Measurements from ENCODE around the gene DYRK1A.

DYRK1A gene

GRCh38 chr21:37552496-37553029 is 186.0 kb downstream of the DYRK1A start:
- DNase-seq, result no peak

- DNase-seq, result no peak
Observed at GRCh38 chr21:37553078-37553481, 186.5 kb downstream of the DYRK1A start.

GRCh38 chr21:37554661-37555379 is 188.2 kb downstream of the DYRK1A start:
- DNase-seq, result no peak

GRCh38 chr21:37555672-37556261 is 189.2 kb downstream of the DYRK1A start:
- DNase-seq, result no peak

GRCh38 chr21:37557261-37557950 is 190.8 kb downstream of the DYRK1A start:
- no peak for DNase-seq

GRCh38 chr21:37558676-37559211 is 192.2 kb downstream of the DYRK1A start:
- DNase-seq, result no peak

- no peak for DNase-seq
Observed at GRCh38 chr21:37560385-37560784, 193.8 kb downstream of the DYRK1A start.

GRCh38 chr21:37561506-37561905 is 194.9 kb downstream of the DYRK1A start:
- DNase-seq, result no peak

- no peak for DNase-seq
Observed at GRCh38 chr21:37561941-37562919, 195.7 kb downstream of the DYRK1A start.

GRCh38 chr21:37562920-37563640 is 196.5 kb downstream of the DYRK1A start:
- peak in 1 of 2 donors; percentile 3 for DNase-seq

- peak; percentile 91 to 95 for DNase-seq
Observed at GRCh38 chr21:37563641-37564340, 197.2 kb downstream of the DYRK1A start.

- peak; percentile 60 to 80 for DNase-seq
Observed at GRCh38 chr21:37564341-37564923, 197.9 kb downstream of the DYRK1A start.

- no peak for DNase-seq
Observed at GRCh38 chr21:37564924-37565529, 198.5 kb downstream of the DYRK1A start.

GRCh38 chr21:37565530-37566223 is 199.1 kb downstream of the DYRK1A start:
- DNase-seq, result peak; percentile 3 to 16

- DNase-seq, result no peak
Observed at GRCh38 chr21:37566790-37567615, 200.4 kb downstream of the DYRK1A start.

GRCh38 chr21:37568415-37568814 is 201.8 kb downstream of the DYRK1A start:
- no peak for DNase-seq

- DNase-seq, result no peak
Observed at GRCh38 chr21:37568916-37569315, 202.3 kb downstream of the DYRK1A start.

- no peak for DNase-seq
Observed at GRCh38 chr21:37571442-37571841, 204.9 kb downstream of the DYRK1A start.
